SKM-1 (cell line): ENCODE data around the gene GSK3A.

ENCODE experiments used
- DNase-seq: peaks from one replicate; lab custom pipeline; 2025; ENCODE audit not compliant: unreplicated experiment; lab: John Stamatoyannopoulos, UW

The GSK3A gene

DNA sequence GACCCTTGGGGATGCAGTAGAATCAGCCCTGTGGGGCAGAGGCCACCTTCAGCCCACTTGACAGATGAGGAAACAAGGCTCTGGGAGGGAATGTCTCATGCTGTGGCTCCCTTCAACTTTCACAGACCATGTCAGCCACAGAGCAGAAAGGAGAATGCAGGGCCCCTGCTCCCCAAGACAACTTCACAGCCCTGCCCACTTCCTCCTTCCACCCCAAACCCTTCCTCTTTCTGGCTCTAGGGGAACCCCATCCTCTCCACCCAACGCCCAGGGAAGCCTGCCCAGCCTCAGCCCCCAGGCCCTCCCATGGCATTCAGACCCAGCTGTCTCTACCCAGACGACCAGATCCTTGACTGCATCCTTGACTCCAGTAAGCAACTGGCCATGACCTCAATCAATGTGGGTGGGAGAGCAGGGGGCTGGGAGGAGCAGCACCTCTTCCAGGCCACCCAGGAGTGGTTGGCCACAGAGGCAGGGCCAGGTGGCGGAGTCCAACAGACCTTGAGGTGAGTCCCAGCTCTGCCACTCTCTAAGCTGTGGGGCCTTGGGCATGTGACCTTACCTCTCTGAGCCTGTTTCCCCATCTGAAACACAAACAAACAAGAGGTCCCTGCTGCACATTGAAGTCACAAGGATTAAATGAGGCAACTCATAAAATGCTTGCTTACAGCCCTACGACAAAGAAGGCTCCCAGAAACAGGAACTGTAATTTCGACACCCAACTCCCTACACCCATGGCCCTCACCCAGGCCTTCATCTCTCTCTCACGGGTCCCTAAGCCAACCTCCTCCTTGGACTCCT lies 40.7 kb downstream of the GSK3A start:
- DNase-seq = peak; percentile 56

DNA sequence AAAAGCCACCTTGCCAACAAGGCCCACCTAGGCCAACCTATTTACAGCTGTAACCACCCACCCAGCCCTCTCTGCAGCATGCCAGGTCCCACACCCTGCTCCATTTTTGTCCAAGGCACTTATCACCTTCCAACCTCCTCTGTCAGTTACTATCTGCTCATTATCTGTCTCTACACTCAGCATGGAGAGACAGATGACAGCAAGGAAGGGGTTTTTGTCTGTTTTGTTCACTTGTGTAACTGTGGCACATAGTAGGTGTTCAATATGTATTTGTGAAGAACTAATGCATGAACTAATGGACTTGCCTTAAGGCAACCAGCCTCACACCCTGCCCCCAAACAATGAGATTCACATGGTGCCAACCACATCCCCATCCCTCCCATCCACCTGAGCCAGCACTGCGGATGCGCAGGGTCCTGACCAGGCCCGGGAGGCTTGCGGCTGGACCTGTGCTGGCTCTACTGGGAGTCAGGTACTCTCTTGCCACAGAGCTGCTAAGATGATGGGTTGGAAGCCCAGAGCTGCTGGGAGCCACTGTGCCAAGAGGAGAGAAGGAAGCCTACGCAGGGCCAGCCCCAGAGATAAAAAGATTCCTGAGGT lies 42.2 kb downstream of the GSK3A start:
- no peak for DNase-seq

DNA sequence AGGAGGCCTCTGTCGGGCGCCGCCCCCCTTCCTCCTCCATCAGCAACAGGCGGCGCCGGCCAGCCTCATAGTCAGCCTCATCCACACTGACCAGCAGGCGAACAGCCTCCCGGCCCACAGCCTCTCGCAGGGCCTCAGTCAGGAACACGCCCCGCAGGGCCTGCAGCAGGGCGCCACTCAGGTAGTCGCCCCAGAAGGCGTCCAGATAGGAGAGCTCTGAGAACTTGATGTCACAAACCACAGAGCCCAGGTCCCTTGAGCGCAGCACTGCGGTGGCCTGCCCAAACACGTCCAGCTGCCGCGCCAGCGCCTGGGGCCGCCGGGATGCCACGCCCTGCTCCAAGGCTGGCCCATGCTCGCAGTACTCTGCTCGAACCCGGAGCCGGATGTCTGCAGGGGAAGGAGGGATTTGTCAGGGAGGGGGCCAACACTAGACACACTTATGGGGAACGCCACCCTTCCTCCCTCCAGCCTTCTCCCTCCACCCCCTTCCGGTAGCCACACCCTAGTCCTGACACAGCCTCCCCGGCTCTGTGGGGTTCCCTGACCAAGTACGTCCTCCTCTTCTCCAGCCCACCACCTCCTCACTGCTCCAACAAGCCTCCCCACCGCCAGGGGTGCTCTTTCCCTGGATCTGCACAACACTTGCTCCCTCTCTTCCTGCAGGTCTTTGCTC lies 42.8 kb downstream of the GSK3A start:
- peak; percentile 62 for DNase-seq

DNA sequence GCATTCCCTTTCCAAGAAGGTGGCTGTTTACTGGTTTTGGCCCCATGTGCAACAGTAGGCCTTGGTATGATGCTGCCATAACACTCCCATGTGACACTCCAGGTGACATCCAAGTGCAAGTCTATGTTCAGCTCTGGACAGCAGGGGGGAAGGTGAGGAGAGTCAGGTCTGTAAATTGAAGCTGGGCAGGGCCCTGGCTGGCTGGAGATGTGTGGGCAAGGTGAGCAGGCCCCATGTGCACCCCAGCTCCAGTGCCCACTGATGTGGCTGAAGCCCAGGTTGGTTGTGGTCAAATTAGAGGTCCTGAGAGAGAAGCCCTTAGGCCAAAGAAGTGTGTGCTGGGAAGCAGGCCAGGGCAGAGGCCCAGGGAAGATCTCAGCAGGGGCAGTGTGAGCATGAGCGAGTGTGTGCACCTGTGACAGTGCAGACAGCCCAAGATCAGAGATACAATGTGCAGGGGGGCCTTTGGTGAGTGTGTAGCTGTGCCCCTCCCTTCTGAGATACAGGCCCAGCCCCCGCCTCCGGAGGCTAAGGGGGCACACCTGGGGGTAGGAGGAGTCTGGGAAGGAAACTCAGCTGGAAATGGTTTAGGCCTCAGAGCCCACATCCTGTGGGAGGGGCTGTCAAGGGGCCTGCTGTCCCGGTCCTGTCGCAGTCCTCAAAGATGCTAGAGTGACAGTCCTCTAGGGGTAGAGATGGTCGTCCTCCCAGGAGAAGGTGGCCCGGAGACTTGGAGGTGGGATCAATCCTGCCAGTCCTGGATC lies 43.5 kb downstream of the GSK3A start:
- no peak for DNase-seq

DNA sequence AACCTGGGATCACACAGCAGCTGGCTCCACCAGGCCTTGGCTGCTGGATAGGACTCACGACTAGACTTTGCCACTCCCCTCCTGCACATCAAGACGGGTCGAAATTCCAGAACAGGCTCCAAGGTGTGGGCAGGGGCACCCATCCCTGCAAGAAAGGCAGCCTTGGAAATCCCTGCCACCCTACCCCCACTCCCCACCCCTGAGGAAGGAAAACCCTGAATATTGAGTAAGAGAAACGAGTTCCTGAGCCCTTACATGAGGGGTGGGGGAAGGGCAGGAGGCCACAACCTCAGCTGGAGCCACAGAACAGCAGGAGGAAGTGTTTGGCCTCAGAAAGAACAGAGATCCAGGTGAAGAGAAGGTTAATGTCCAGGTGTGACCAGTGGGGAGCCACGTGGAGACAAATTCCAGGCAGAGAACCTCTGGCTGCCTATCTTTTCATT lies 45.0 kb downstream of the GSK3A start:
- DNase-seq = peak; percentile 22

DNA sequence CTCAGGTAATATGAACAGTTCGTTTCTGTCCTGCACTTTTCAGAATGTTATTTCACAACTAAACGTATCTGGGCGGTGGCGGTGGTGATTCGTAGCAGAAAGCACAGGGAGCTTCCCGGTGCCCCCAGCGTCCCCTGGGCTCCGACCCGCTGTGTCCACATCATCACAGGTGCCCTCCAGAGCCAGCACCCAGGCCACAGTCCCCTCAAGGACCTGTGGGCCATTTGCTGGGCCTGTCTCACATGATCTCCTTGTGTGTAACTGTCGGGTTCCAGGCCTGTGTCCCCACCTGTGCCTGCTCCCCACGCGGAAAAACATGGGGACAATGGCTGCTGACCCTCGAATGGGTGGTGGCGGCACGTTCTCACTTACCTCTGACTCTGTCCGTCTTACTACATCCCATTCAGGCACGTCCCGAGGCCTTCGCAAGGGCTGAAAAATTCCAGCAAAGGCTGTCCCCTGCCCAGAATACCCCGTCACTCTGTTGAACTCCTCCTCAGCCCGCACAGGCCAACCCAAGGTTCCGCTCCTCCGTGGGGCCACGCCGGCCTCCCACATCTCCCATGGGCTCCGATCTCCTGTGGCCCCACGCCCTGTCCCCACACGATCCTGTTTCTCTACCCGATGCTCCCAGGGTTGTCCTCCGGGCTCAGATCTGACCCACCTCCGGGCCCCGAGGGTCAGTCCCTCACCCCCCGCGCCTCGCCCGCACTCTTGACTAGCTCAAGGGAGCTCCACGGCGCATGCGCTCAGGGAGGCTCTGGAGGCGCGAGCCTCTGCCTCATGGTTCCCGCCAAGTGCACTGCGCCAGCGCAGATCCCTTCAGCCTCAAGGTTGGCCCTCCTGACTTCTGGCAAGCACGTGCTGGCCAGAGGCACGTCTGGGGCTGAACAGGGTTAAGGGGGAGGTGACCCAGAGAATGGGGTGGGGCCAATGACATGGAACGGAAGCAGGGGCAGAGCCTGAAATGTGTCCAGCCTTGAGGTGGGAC lies 46.1 kb downstream of the GSK3A start:
- no peak for DNase-seq

DNA sequence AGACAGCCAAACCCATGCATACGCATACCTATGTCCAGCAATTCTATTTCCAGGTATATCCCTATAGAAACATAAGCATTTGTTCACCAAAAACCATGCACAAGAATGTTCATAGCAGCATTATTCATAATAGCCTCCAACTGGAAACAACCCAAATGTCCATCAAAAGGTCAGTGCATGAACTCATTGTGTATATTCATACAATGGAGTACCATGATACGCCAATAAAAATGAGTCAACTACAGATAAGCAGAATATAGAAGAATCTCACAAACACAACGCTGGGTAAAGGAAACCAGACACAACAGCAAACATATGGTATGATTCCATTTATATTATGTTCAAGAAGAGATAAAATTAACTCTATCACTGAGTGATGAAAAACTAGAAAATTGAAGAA lies 48.7 kb downstream of the GSK3A start:
- no peak for DNase-seq

DNA sequence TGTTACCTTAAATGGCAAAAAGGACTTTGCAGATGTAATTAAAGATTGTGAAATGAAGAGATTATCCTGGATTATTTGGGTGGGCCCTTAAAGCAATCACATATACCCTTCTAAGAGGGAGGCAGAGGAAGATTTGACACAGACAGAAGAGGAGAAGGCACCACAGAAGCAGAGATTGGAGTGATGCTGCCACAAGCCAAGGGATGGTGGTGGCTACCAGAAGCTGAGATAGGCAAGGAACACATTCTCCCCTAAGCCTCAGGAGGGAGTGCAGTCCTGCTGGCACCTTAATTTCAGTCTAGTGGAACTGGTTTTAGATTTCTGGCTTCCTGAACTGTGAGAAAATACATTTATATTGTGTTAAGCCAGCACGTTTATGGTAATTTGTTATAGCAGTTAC lies 49.1 kb downstream of the GSK3A start:
- no peak for DNase-seq

DNA sequence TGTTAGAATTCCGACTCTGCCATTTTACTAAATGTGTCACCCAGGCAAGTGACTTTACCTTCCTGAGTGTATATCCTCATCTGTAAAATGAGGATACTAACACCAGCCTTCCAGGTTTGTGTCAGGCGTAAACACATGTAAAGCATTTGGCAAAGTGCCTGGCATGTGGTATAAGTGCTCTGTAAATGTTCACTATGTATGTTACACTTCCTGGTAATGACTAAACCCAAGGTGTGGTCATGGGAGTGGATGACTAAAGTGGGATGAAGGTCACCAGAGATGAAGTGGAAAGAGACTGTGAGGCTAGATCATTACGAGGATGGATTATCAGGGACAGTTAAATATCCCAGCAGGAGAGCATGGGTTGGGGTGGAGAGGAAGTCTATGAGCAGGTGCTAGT lies 50.5 kb downstream of the GSK3A start:
- no peak for DNase-seq

DNA sequence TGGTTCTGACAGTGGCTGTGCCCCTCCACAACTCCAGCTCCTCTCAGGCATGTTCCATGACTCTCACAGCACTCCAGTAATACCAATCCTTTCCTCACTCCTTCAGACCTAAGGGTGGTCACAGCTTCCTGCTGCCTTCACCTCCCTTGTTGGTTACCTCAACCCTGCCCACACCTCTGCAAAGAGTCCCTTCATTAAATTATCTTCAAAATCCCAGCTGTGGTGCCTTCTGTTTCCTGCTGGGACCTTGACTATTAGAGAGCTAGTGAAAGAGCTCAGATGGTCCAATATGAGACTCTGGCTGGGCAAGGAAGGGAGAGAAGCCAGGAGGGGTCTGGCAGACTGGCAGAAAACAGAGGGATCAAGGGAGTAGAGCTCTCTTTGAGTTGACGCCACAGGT lies 51.1 kb downstream of the GSK3A start:
- no peak for DNase-seq

DNA sequence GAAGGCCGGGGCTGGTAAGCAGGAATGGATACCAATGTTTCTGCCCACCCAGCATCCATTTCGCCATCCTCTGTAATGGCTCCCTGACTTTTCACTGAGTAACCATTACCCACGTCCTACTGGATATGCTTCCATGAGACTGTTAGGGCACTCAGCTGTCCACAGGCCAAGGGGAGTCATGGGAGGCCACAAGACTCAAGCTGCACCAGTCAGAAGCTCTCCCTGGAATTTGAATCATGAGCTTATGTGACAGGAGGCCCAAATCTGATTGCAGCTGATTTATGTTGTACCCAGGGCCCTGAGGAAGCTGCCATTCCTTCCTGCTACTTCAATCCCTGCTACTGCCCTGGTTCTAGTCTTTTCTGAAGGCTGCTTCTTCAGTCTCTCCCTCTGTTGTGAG lies 53.3 kb downstream of the GSK3A start:
- no peak for DNase-seq

DNA sequence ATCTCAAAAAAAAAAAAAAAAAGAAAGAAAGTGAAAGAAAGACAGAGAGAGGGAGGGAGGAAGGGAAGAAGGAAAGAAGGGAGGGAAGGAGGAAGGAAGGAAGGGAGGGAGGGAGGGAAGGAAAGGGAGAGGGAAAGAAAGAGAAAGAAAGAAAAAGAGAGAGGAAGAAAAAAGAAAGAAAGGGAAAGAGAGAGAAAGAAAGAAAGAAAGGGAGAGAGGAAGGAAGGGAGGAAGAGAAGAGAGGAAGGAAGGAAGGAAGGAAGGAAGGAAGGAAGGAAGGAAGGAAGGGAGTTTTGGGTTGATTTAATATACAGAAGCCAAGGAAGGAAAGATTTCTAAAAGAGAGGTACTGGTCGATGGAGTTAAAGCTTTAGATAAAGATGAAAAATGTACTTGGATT lies 53.7 kb downstream of the GSK3A start:
- DNase-seq = no peak

DNA sequence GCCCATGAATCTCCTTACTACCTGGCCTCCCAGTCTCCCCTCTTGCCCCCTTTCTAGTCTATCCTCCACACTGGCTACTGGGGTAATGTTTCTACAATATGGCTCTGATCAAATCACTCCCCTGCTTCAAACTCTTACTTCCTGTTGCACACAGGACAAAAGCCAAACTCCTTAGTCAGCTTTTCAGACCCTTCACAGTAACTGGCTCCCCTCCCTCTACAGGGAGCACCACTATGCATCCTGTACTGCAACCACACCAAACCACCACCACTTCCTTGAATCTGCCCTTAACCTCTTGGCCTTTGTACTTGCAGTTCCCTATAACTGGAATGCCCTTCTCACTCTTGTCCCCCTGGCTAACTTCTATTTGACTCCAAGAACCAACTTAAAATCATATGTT lies 57.1 kb downstream of the GSK3A start:
- DNase-seq = peak; percentile 31

DNA sequence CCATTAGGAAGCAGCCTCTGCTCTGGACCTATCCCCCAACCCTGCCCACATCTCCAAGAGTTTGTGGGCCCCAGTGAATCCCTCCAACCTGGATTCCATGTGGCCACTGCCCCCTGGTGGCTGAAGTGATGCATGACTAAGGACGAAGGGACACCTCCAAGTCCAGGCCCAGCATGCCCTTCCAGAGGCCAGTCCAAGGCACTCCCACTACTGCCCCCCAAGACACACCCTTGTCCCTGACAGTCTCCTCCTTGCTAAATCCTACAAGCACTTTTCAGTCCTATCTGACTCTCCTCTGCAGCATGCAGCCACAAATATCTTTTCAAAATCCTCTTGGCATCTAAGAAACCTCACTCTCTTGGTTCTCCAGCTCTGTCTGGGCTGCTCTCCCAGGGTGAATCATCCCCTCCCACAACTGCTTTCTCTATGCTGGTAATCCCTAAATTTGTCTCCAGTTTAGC lies 58.0 kb downstream of the GSK3A start:
- no peak for DNase-seq
